ENCODE data around the gene RHBDF1. TPM values are rescaled to one million over a fixed set of nuclear protein-coding genes. Genes with fewer than 3 reads are reported as not detected.

The RHBDF1 gene
- total RNA-seq, 1 experiment from 2014 or later = 26.3 TPM

DNA sequence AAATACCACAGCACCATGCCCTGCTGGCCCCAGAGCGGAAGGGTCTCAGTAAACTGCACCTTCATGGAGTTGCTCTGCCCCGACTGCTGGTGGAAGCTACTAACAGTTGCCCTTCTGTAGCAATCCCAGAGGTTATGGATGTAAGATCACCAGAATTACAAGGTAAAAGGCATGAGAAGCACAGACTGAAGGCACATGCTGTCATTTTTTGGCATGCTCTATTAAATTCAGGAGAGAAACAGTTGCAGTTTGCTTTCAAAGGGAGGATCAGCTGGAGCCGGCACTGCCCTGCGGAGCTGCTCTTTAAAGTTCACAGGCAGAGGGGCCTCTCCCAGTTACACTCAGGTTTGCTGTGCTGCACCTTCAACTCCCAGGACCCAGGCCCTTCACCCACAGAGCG is 46.9 kb upstream of the RHBDF1 start:
- H3K4me3 Mint-ChIP-seq (ENCODE audit: unreplicated experiment) = no peak overlapping the region
- BruUV-seq (replicated peaks) = no TSS peak
- no peak for DNase-seq (ENCODE audit: unreplicated experiment)
- H3K27me3 Mint-ChIP-seq (ENCODE audit: insufficient read depth, unreplicated experiment) = no peaks in the 10 kb centered on the region
- no peaks in the 10 kb centered on the region for H3K9me3 Mint-ChIP-seq (ENCODE audit: unreplicated experiment)
- H3K27ac Mint-ChIP-seq (ENCODE audit: low read depth, unreplicated experiment) = no peak overlapping the region
- ChIA-PET POLR2A (interaction anchor here (1.2 kb wide), 1 partner anchor 17 kb away, joined by 4 read pairs; no protein-coding TSS in a partner anchor), CTCF (interaction anchor here (1.7 to 2.1 kb wide), 2 partner anchors 12 to 243 kb away, joined by 5 to 8 read pairs; no protein-coding TSS in a partner anchor)
- peaks cover 3% of the 10 kb centered on the region for H3K4me1 Mint-ChIP-seq (ENCODE audit: insufficient read depth, unreplicated experiment)
- H3K36me3 Mint-ChIP-seq (ENCODE audit: insufficient read depth, unreplicated experiment) = peaks cover 58% of the 10 kb centered on the region
- intact Hi-C loops (cut with micrococcal nuclease) = no loop called here
- TF ChIP-seq CTCF (IDR thresholded peaks at IDR 0.05; ENCODE audit: unreplicated experiment) = no peak

GRCh38 chr16:118857-119256 is 46.4 kb upstream of the RHBDF1 start:
- POLR2A ChIA-PET = interaction anchor here (1.2 kb wide), 1 partner anchor 17 kb away, joined by 4 read pairs; no protein-coding TSS in a partner anchor
- H3K4me1 Mint-ChIP-seq (ENCODE audit: insufficient read depth, unreplicated experiment) = peaks cover 7% of the 10 kb centered on the region
- no peaks in the 10 kb centered on the region for H3K27me3 Mint-ChIP-seq (ENCODE audit: insufficient read depth, unreplicated experiment)
- intact Hi-C loops (cut with micrococcal nuclease) = no loop called here
- DNase-seq (ENCODE audit: unreplicated experiment) = no peak
- CTCF ChIA-PET = interaction anchor here (0.7 to 2.7 kb wide), 8 partner anchors 12 to 768 kb away, joined by 3 to 20 read pairs (median 9); no protein-coding TSS in a partner anchor
- no peak for TF ChIP-seq CTCF (IDR thresholded peaks at IDR 0.05; ENCODE audit: unreplicated experiment)
- BruUV-seq (replicated peaks) = no TSS peak
- H3K36me3 Mint-ChIP-seq (ENCODE audit: insufficient read depth, unreplicated experiment) = peaks cover 57% of the 10 kb centered on the region
- no peak overlapping the region for H3K4me3 Mint-ChIP-seq (ENCODE audit: unreplicated experiment)
- no peaks in the 10 kb centered on the region for H3K9me3 Mint-ChIP-seq (ENCODE audit: unreplicated experiment)
- no peak overlapping the region for H3K27ac Mint-ChIP-seq (ENCODE audit: low read depth, unreplicated experiment)

DNA sequence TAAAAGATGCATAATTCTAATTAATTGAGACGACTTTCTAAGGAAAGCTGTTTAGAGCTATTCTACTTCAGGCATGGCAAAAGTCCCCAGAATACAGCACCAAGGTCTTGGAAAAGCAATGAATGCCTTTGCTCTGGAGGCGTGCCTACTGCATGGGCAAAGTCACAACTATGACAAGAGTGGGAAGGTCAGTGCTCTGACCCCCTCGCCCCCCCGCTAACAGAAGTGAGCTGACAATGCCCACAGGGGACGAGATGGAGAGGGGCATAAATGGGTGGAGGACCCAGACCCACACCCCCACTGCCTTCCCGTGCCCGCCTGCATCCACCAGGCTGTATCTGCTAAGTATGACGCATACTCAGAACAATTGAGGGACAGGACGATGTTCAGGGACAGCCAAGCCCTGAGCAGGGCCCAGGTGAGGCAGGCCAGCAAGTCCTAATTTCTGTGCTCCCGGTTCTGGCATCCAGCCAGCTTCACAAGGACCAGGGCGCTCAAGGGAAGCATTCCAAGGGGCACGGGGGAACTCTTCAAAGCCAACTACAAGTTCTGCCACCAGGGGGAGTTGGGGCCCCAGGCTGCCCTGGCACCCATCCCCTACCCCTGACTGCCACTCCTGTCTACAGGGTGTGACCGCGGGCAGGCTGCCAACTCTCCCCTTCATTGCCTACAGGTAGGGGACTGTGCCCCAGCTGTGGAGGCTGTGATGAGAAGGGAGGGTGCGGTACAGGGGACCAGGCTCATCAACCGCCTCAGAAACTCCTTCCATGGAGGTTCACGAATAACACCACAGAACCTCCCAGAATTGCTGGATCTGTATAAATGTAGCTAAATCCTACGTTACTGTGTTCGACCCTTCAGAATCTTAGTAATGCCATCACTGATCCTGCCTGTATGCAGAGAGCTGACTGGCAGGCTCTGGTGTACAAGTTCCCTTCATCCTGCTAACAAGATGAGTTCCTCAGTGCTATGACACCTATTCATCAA is 45.2 kb upstream of the RHBDF1 start:
- H3K4me1 Mint-ChIP-seq (ENCODE audit: insufficient read depth, unreplicated experiment) = peaks cover 13% of the 10 kb centered on the region
- BruUV-seq (replicated peaks) = no TSS peak
- DNase-seq (ENCODE audit: unreplicated experiment) = peak; percentile 69
- peak; percentile 69 for TF ChIP-seq CTCF (IDR thresholded peaks at IDR 0.05; ENCODE audit: unreplicated experiment)
- H3K4me3 Mint-ChIP-seq (ENCODE audit: unreplicated experiment) = no peak overlapping the region
- H3K27me3 Mint-ChIP-seq (ENCODE audit: insufficient read depth, unreplicated experiment) = no peaks in the 10 kb centered on the region
- POLR2A ChIA-PET = interaction anchor here (0.7 to 1.0 kb wide), 4 partner anchors 9 to 52 kb away, joined by 3 to 6 read pairs (median 3); no protein-coding TSS in a partner anchor
- CTCF ChIA-PET = interaction anchor here (0.6 to 2.7 kb wide), 21 partner anchors 9 to 769 kb away, joined by 3 to 20 read pairs (median 5); no protein-coding TSS in a partner anchor
- H3K27ac Mint-ChIP-seq (ENCODE audit: low read depth, unreplicated experiment) = no peak overlapping the region
- peaks cover 45% of the 10 kb centered on the region for H3K36me3 Mint-ChIP-seq (ENCODE audit: insufficient read depth, unreplicated experiment)
- no peaks in the 10 kb centered on the region for H3K9me3 Mint-ChIP-seq (ENCODE audit: unreplicated experiment)
- intact Hi-C loops (cut with micrococcal nuclease) = no loop called here

DNA sequence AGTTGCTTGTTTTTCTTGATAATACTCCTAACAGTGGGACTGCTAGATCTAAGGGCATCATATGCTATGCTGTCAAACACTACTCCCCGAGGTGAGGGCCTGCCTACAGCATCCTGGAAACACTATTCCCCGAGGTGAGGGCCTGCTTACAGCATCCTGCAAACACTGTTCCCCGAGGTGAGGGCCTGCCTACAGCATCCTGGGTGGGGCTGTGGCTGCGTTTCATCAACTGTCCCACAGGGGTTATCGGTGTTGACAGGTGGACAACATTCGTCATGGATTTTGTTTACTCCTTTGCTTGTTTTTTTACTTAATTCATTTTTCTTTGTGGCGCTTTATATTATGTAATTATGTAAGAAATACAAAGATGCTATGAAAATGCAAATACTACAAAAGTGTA is 43.6 kb upstream of the RHBDF1 start:
- DNase-seq (ENCODE audit: unreplicated experiment) = no peak
- Mint-ChIP-seq H3K36me3 (ENCODE audit: insufficient read depth, unreplicated experiment) (peaks cover 52% of the 10 kb centered on the region), H3K27ac (ENCODE audit: low read depth, unreplicated experiment) (no peak overlapping the region), H3K27me3 (ENCODE audit: insufficient read depth, unreplicated experiment) (no peaks in the 10 kb centered on the region), H3K4me1 (ENCODE audit: insufficient read depth, unreplicated experiment) (peaks cover 13% of the 10 kb centered on the region), H3K9me3 (ENCODE audit: unreplicated experiment) (no peaks in the 10 kb centered on the region), H3K4me3 (ENCODE audit: unreplicated experiment) (no peak overlapping the region)
- intact Hi-C loops (cut with micrococcal nuclease) = no loop called here
- BruUV-seq (replicated peaks) = no TSS peak
- no peak for TF ChIP-seq CTCF (IDR thresholded peaks at IDR 0.05; ENCODE audit: unreplicated experiment)
- CTCF ChIA-PET = interaction anchor here (2.5 to 2.7 kb wide), 2 partner anchors 9 to 11 kb away, joined by 12 to 15 read pairs; no protein-coding TSS in a partner anchor
- POLR2A ChIA-PET = no interaction called here
